GM18867 (cell line): Measurements from ENCODE around the gene KLK8.

Experiments
- ATAC-seq: cut with Tn5 transposase; IDR thresholded peaks from one replicate; pipeline ENCODE4 v1.9.1; 2021; ENCODE audit warnings: mild to moderate bottlenecking, moderate library complexity; ENCODE audit not compliant: unreplicated experiment

Gene KLK8

GRCh38 chr19:50957587-50957986, 43.8 kb downstream of the KLK8 start:
- ATAC-seq, result no peak

- ATAC-seq, result no peak
Measured at GRCh38 chr19:50952910-50953309, 48.5 kb downstream of the KLK8 start, which contains the start of gene KLK5. Gene KLK5 (minus strand): TSS chr19:50953038. CDS start chr19:50952657, 381 bp downstream.

GRCh38 chr19:50949861-50950260, 51.5 kb downstream of the KLK8 start:
- no peak for ATAC-seq

- no peak for ATAC-seq
Measured at GRCh38 chr19:50947123-50947522, 54.3 kb downstream of the KLK8 start.
